HG03025 (cell line): ENCODE data around the gene IWS1.
"Not testable (repeated sequence)": the region's sequence is repeated elsewhere in the genome, so short reads cannot be mapped to it uniquely, and the experiment has no call there.

ENCODE experiments used
- ATAC-seq: cut with Tn5 transposase; IDR thresholded peaks from one replicate; pipeline ENCODE4 v1.9.1; 2021; ENCODE audit warnings: mild to moderate bottlenecking, moderate library complexity; ENCODE audit not compliant: unreplicated experiment, low FRiP score

IWS1 gene

DNA sequence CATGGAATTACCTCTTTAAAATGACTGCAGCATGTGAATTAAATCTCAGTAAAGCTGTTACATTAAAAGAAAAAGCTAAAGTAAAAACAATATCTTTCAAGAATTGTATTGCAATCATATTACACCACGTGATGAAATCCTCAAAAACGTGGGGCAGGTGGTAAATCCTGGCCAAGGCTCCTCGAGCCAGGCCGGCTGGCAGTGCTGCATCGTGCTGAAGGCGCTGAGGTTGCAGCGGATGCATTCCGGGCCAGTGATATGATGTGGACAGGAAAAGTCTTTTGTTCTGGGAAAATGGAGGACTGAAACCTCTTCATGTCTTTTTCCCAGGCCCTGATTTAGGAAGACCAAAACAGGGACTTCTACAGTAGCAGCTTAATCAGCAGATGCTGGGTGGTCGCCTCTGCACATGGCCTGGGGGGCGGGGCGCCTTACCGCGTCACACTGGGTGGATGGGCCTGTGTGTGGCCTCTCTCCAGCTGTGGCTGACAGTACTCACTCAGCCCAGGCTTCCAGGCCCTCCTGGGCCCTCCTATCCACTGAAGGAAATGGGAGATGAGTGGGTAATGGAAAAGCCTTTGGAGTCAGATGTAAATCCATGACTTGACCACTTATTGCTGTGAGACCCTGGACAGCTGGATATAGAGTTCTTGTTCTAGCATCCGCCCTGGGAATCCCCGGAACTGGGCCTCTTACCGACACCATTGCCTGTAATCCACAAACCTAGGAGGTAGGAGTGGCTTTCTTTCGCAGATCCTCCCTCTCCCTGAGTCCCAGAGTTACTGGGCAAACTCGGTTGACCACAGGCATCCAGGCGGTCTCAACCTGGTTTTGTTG lies 62.9 kb downstream of the IWS1 start:
- no peak for ATAC-seq

- no peak for ATAC-seq
Observed at GRCh38 chr2:127462461-127462860, 63.8 kb downstream of the IWS1 start.

- ATAC-seq = no peak
Observed at GRCh38 chr2:127456960-127457359, 69.3 kb downstream of the IWS1 start.

DNA sequence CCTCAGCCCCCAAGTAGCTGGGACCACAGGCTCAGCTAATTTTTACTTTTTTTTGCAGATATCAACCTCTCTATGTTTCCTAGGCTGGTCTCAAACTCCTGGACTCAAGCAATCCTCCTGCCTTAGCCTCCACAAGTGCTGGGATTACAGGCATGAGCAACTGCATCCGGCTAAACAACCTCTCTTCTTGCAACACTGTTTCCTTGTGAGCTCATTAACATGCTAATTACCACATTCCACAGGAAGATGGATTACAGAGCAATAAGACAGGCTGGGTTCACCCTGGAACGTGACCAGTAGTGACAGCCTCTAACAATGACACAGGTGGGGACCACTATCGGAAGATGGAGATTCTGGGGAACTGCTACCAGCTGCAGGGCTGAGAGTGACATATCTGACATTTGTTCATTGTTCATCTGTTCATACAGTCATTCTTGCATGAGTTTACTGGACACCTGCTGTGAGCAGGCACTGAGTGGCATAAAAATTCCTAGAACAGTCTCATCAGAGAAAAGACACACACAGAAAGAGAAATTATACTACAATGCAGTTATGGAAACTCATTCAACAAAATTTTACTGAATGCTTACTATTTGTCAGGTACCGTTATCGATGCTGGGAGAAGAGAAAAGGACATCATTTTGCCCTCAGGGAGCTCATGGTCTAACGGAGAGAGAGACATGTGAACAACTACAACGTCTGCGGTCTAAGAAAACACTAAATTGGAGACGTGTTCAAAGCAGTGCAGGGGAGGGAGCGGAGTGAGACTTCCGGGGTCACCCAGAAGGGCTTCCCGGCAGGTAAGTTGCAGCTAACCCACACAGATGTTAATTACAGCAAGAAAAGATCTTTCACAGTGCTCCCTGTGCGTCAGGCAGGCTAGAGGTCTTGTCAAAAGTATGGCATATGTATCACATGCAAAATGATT lies 70.5 kb downstream of the IWS1 start:
- no peak for ATAC-seq

DNA sequence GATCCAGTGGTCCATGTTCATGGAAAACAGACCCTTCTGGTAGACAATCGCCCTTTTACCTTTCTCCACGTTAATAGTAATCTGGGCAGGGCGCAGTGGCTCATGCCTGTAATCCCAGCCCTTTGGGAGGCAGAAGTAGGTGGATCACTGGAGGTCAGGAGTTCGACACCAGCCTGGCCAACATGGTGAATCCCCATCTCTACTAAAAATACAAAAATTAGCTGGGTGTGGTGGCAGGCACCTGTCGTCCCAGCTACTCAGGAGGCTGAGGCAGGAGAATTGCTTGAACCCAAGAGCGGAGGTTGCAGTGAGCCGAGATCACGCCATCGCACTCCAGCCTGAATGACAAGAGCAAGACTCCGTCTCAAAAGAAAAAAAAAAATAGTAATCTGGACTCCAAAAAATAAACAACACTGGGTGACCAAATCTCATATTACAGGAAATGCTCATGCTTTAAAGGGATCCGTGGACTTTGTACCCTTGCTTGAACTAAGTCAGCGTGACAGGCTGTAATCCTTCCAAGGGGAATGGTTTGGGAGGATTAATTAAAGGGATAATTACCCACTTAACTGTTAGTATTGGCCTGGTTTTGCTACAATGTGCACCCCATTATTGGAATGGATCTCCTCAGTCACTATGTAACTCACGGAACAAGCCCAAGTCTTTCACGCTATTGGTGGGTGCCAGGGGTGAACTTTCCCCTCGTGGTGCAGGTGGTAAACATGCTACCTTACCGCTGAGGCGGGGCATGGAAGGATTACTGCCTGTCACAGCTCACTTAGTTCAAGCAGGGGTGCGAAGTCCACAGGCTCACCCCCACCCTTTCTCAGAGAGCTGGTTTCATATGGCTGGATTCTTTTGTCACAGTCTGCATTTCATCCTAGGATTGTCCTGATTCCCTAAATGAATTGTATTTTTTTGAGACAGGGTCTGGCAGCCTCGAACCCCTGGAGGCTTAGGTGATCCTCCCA lies 71.4 kb downstream of the IWS1 start:
- ATAC-seq = no peak

- no peak for ATAC-seq
Observed at GRCh38 chr2:127453392-127454171, 72.7 kb downstream of the IWS1 start.

DNA sequence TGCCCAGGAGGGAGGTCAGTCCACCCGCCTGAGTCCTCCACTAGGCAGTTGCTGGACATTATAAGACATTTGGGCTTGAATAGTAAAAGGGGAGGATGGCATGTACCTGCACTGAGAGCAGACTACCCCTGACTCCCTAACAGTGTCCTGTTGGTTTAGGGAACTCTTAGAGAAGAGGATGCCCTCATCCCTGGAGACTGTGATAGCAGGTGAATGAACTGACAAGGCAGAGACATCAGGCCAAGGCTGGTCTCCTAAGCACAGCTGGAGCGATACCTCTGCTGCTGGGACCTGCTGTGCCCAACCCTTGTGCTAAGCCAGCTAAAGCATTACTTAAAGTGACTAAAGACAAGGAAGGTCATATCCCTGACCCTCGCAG lies 73.3 kb downstream of the IWS1 start:
- no peak for ATAC-seq

DNA sequence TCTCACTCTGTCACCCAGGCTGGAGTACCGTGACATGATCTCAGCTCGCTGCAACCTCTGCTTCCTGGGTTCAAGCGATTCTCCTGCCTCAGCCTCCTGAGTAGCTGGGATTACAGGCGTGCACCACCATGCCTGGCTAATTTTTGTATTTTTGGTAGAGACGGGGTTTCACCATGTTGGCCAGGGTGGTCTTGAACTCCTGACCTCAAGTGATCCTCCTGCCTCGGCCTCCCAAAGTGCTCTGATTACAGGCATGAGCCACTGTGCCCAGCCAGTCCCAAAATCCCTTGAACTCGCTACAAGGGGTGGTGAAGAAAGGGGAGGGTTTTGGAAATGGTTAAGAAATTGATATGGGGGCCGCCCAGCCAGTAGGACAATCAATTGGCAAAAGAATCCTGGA lies 73.9 kb downstream of the IWS1 start:
- not testable (repeated sequence) for ATAC-seq

- ATAC-seq = no peak
Observed at GRCh38 chr2:127451981-127452380, 74.3 kb downstream of the IWS1 start.

- no peak for ATAC-seq
Observed at GRCh38 chr2:127449898-127450297, 76.4 kb downstream of the IWS1 start.

DNA sequence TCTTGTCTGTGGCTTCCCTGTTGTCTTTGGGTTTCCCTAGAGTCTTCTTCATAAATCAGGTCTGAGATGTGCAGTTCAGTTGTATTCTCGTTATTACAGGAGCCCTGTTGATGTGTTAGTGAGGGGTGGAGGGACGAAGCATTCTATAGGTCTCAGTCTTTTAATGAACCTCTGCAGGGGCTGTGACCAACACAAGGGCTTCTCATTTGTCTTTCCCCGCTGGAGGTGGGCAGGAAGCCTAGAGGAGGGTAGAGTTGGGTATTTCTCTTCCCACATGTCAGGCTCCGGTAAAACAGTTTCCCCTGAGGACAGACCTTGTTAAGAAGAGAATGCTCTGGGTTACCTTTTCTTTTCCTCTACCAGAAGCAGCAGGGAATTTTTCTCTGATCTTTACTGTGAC lies 76.9 kb downstream of the IWS1 start:
- no peak for ATAC-seq

GRCh38 chr2:127448526-127448925 lies 77.8 kb downstream of the IWS1 start:
- no peak for ATAC-seq

DNA sequence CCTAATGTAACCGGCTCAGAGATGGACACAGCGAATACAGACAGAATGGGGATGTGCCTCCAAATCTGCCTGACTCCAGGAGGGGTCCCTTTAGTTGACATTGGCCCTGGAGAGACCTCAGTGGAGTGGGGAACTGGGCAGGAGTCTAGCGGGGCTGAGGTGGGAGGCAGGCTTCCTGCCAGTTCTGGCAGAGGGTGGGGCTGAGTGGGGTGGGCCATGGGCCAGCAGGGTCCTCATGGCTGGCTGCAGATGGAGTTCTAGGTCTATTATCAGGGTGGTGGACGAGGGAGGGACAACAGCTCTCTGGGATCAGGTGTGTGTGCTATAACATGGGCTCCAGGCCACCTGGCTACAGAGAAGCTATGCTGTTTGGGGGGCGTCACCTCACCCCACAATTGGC lies 86.9 kb downstream of the IWS1 start:
- no peak for ATAC-seq

DNA sequence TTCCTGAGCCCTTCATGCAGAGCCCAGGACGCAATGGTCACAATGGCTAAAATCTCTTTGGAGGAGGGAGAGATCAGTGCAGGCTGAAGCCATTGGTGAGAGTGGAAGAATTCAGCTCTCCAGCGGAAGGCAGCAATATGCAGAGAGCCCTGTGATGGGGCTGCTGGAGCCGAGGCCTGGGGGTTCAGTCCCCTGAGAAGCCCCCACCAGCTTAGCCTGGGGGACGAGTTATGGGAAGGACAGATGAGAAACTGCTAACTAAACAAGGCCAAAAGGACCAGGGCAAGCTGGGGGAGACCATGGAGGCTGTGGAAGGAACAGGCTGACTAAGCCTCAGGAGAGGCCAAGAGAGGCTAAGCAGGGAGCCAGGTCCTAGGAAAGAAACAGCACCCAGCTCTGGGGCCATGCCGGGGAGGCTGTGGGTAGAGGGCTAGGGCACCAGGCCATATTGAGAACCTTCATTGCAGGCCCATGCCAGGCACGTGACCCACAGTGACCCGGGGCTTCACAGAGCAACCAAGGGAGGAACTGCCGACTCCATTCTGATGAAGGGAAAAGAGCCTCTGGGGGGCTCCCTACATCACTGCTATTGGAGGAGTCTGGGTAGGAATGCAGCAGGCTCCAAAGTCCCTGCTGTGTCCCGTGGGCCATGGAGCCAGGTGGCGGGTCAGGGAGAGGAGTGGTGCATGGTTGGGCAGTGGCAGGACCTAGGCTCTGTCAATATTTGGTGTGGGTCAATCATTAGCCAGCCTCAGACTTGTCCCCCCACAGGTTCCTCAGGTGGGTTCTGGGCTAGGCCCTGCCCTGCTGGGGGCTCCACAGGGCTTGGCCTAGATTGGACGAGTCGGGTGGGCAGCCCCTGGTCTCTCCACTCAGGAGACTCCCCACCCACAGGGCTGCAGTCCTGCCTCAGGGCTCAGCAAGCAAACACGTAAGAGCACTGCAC lies 88.2 kb downstream of the IWS1 start:
- ATAC-seq = no peak

- ATAC-seq = no peak
Observed at GRCh38 chr2:127437056-127437455, 89.2 kb downstream of the IWS1 start.

- ATAC-seq = no peak
Observed at GRCh38 chr2:127434515-127434914, 91.8 kb downstream of the IWS1 start.

GRCh38 chr2:127431408-127432023 lies 94.8 kb downstream of the IWS1 start:
- no peak for ATAC-seq
